Esophagus squamous epithelium (tissue), 5 donors: ENCODE results near the gene GRK7. TPM values are rescaled to one million over a fixed set of nuclear protein-coding genes. Genes with fewer than 3 reads are reported as not detected.

Experiments
- DNase-seq: peaks from one replicate; lab custom pipeline; 2025; lab: John Stamatoyannopoulos, UW
- H3K27ac ChIP-seq, 4 donors: fragments of 200-600 bp; sonication (generic); one replicate each; pipeline ENCODE4 v1.5.1; 2016 to 2019; ENCODE audit warnings: mild to moderate bottlenecking in 1 of 4
- H3K27me3 ChIP-seq, 4 donors: fragments of 200-600 bp; sonication (generic); 1 replicate in 3 of 4; 2 replicates in 1 of 4; pipeline versions ENCODE4 v1.5.1 to v1.6.0; 2017 to 2021; ENCODE audit warnings: antibody characterized with exemption in 1 of 4
- H3K36me3 ChIP-seq, 3 donors: fragments of 200-600 bp; sonication (generic); one replicate each; pipeline ENCODE4 v1.5.1; 2016 to 2019
- H3K4me1 ChIP-seq, 3 donors: fragments of 200-600 bp; sonication (generic); one replicate each; pipeline ENCODE4 v1.5.1; 2017 to 2019
- H3K4me3 ChIP-seq, 4 donors: fragments of 200-600 bp; sonication (generic); 1 replicate in 3 of 4; 2 replicates in 1 of 4; pipeline ENCODE4 v1.5.1; 2016 to 2019; ENCODE audit warnings: mild to moderate bottlenecking in 2 of 4, moderate library complexity in 1 of 4
- H3K9me3 ChIP-seq, 3 donors: fragments of 200-600 bp; sonication (generic); one replicate each; pipeline ENCODE4 v1.5.1; 2016 to 2019
- POLR2A ChIP-seq, 4 donors: fragments of 450-650 bp; IDR thresholded peaks; one replicate each; pipeline ENCODE4 v1.6.1; 2017; ENCODE audit warnings: antibody characterized with exemption in 4 of 4, mild to moderate bottlenecking in 4 of 4, moderate library complexity in 3 of 4
- WGBS, 2 donors: methylation state at CpG; one replicate each; pipeline ENCODE4 v1.1.5; 2018; 5-methylcytosine and 5-hydroxymethylcytosine counted together
- intact Hi-C: fragments of 100-400 bp; cut with DNase I; formaldehyde crosslinking; loops from one replicate; pipeline ENCODE4 v1.15.0; 2022
- total RNA-seq, 4 donors: library from RNA; depleted of rRNA; stranded (reverse); fragments of >200 nt; gene quantifications; one replicate each; pipeline ENCODE4 v1.1.0, GENCODE V29; 2016
- TF ChIP-seq, protein P1 (sequence below), 6 experiments: fragments of 450-650 bp in 4 of 6; fragments of 200-600 bp in 2 of 6; sonication (generic) in 2 of 6; IDR thresholded peaks; one replicate each; pipeline ENCODE4 v1.5.1; 2016 to 2019; ENCODE audit warnings: antibody characterized with exemption in 6 of 6, mild to moderate bottlenecking in 4 of 6, moderate library complexity in 4 of 6
- donor health status: DM: yes; HTN: yes; CAD: no.

GRK7 gene
- total RNA-seq, 4 donors from 2014 or later = 0.08 TPM; not detected in 3

DNA sequence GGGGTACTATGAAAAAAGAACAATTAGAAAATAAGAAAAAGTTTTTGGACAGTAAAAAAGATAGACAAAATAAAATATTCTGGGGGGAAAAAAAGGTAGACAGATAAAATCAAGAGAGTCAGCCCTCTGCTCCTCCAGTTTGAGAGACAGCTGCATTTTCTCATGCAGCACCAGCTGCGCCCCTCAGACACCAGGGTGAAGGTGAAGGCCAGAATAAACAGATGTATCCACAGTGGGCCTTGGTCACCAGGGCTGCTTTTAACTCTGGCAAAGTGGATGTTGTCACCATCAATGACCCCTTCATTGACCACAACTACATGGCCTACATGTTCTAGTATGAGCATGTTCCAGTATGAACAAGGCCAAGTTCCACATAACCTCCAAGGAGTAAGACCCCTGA, 39.0 kb upstream of the GRK7 start:
- Histone ChIP-seq H3K9me3 (no peaks in the 10 kb centered on the region), H3K27ac (no peak overlapping the region), H3K36me3 (no peaks in the 10 kb centered on the region), H3K4me1 (no peaks in the 10 kb centered on the region), H3K27me3 (no peaks in the 10 kb centered on the region), H3K4me3 (no peak overlapping the region)
- no peak for TF ChIP-seq POLR2A (IDR thresholded peaks at IDR 0.05)
- TF ChIP-seq, protein P1, sequence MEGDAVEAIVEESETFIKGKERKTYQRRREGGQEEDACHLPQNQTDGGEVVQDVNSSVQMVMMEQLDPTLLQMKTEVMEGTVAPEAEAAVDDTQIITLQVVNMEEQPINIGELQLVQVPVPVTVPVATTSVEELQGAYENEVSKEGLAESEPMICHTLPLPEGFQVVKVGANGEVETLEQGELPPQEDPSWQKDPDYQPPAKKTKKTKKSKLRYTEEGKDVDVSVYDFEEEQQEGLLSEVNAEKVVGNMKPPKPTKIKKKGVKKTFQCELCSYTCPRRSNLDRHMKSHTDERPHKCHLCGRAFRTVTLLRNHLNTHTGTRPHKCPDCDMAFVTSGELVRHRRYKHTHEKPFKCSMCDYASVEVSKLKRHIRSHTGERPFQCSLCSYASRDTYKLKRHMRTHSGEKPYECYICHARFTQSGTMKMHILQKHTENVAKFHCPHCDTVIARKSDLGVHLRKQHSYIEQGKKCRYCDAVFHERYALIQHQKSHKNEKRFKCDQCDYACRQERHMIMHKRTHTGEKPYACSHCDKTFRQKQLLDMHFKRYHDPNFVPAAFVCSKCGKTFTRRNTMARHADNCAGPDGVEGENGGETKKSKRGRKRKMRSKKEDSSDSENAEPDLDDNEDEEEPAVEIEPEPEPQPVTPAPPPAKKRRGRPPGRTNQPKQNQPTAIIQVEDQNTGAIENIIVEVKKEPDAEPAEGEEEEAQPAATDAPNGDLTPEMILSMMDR (IDR thresholded peaks at IDR 0.05) = no peak
- 91 to 95% methylated on average over 1 of the region's 1 CpG for WGBS, 2 donors
- no peak for DNase-seq
- intact Hi-C loops = no loop called here

DNA sequence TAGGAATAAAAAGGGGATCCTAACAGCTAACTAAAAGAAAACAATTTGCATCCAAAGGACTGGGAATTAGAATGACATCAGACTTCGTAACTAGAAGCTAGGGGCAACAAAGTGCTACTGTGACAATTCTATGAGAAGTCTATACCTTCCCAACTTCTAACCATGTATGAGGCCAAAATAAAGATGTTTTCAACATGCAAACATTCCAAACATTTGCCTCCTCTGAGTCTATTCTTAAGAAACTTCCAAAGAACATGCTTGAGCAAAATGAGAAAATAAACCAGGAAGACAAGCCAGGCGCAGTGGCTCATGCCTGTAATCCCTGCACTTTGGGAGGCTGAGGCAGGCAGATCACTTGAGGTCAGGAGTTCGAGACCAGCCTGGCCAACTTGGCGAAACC, 38.2 kb upstream of the GRK7 start:
- 89 to 92% methylated on average over 4 of the region's 4 CpGs for WGBS, 2 donors
- intact Hi-C loops = no loop called here

DNA sequence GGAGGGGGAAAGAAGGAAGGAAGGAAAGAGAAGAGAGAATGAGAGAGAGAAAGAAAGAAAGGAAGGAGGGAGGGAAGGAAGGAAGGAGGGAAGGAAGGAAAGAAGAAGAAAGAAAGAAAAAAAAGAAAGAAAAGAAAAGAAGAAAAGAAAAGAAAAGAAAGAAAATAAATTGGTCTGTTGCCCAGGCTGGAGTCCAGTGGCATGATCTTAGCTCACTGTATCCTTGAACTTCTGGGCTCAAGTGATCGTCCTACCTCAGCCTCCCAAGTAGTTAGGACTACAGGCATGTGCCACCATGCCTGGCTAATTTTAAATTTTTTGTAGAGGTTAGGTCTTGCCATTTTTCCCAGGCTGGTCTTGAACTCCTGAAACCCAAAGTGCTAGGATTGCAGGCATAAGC, 36.7 kb upstream of the GRK7 start:
- Histone ChIP-seq H3K36me3 (no peaks in the 10 kb centered on the region), H3K9me3 (no peaks in the 10 kb centered on the region), H3K27ac (no peak overlapping the region), H3K4me1 (no peaks in the 10 kb centered on the region), H3K4me3 (no peak overlapping the region), H3K27me3 (no peaks in the 10 kb centered on the region)
- intact Hi-C loops = no loop called here
- WGBS, 2 donors = 89 to 93% methylated on average over 1 of the region's 1 CpG
- no peak for TF ChIP-seq POLR2A (IDR thresholded peaks at IDR 0.05)
- TF ChIP-seq, protein P1 (IDR thresholded peaks at IDR 0.05) = no peak
- DNase-seq = no peak

More for the DNA sequence above, 38.2 kb upstream of the GRK7 start:
- TF ChIP-seq POLR2A (IDR thresholded peaks at IDR 0.05) = no peak
- TF ChIP-seq, protein P1 (IDR thresholded peaks at IDR 0.05) = no peak
- Histone ChIP-seq H3K4me1 (no peaks in the 10 kb centered on the region), H3K4me3 (no peak overlapping the region), H3K27ac (no peak overlapping the region), H3K9me3 (no peaks in the 10 kb centered on the region), H3K36me3 (no peaks in the 10 kb centered on the region), H3K27me3 (no peaks in the 10 kb centered on the region)
- no peak for DNase-seq

DNA sequence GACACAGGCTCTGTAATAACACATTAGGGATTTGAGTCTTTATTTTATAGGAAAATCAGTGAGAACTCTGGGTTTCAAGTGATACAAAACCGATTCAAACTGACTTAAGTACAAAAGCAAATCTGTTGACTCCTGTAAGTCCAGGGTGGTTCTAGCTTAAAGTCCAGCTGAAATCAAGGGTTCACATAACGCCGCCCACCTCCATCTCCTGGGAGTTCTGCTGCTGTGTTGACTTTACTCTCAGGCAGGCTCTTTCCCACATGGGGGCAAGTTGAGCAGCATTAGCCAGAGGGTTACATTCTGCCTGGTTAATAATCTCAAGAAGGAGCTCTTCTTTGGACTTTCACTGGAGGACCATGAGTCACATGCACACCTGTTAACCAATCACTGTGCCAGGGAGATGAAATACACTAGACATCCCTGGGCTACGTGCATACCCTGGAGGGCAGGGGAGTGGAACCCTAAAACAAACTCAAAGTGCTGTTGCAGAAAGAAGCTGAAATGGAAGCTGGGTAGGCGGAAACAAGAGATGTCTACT, 34.8 kb upstream of the GRK7 start:
- Histone ChIP-seq H3K4me3 (no peak overlapping the region), H3K27me3 (no peaks in the 10 kb centered on the region), H3K36me3 (no peaks in the 10 kb centered on the region), H3K27ac (no peak overlapping the region), H3K9me3 (no peaks in the 10 kb centered on the region), H3K4me1 (no peaks in the 10 kb centered on the region)
- intact Hi-C loops = no loop called here
- 79 to 87% methylated on average over 4 to 5 of the region's 5 CpGs for WGBS, 2 donors
- TF ChIP-seq, protein P1 (IDR thresholded peaks at IDR 0.05) = no peak
- no peak for TF ChIP-seq POLR2A (IDR thresholded peaks at IDR 0.05)
- DNase-seq = no peak

DNA sequence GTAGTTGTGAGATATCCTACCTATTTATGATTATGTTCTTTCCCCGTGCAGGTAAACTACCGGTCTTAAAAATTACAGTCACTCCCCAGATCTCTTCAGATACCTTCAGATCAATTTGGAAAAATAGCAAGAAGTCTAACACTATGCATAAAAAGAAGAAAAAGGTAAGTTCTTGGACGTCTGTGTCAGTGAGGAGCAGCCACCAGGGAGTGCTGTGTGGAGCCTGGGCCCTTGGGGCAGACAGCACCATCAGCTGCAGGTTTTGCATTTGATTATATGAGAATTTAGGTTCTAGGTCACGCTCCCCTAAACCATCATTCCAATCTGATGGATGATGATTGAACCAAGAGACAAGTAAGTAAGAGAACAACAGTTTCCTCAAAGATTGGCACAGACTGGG, 34.0 kb upstream of the GRK7 start:
- TF ChIP-seq, protein P1 (IDR thresholded peaks at IDR 0.05) = peak in 2 of 6 experiments; percentile 6 to 22
- no peak for TF ChIP-seq POLR2A (IDR thresholded peaks at IDR 0.05)
- Histone ChIP-seq H3K36me3 (no peaks in the 10 kb centered on the region), H3K27me3 (no peaks in the 10 kb centered on the region), H3K9me3 (no peaks in the 10 kb centered on the region), H3K4me1 (no peaks in the 10 kb centered on the region), H3K27ac (no peak overlapping the region), H3K4me3 (no peak overlapping the region)
- DNase-seq = no peak
- 76 to 88% methylated on average over 4 of the region's 4 CpGs for WGBS, 2 donors
- intact Hi-C loops = no loop called here
